OCI-LY1 (cell line): Measurements from ENCODE around the gene KIF25.

Experiments used
- H2AFZ ChIP-seq: fragments of 200-600 bp; sonication (generic), shearing (Covaris generic); 2 replicates; pipeline ENCODE4 v1.6.0; 2014; ENCODE audit warnings: antibody characterized with exemption, mild to moderate bottlenecking, low read length
- H3F3A ChIP-seq: fragments of 200-600 bp; sonication (generic), shearing (Covaris generic); 2 replicates; pipeline ENCODE4 v1.6.0; 2014; ENCODE audit warnings: mild to moderate bottlenecking, antibody characterized with exemption, low read length, moderate library complexity; ENCODE audit not compliant: insufficient read depth
- H3K27ac ChIP-seq: fragments of 200-600 bp; sonication (generic); 2 replicates; pipeline ENCODE4 v1.5.1; 2014; ENCODE audit warnings: low read length, mixed run types, mild to moderate bottlenecking, low read depth; ENCODE audit not compliant: poor library complexity, severe bottlenecking
- H3K27me3 ChIP-seq: fragments of 200-600 bp; sonication (generic); 2 replicates; pipeline ENCODE4 v1.6.0; 2014; ENCODE audit warnings: antibody characterized with exemption, mild to moderate bottlenecking, low read length, moderate library complexity; ENCODE audit not compliant: insufficient read depth
- H3K36me3 ChIP-seq: fragments of 200-600 bp; sonication (generic); 2 replicates; pipeline ENCODE4 v1.6.1; 2014; ENCODE audit warnings: mild to moderate bottlenecking, antibody characterized with exemption, low read length, moderate library complexity, mixed read lengths; ENCODE audit not compliant: insufficient read depth
- H3K4me1 ChIP-seq: fragments of 200-600 bp; sonication (generic); 2 replicates; pipeline ENCODE4 v1.5.1; 2014; ENCODE audit warnings: mild to moderate bottlenecking, low read length, moderate library complexity; ENCODE audit not compliant: insufficient read depth, severe bottlenecking
- H3K4me2 ChIP-seq: fragments of 200-600 bp; sonication (generic), shearing (Covaris generic); 2 replicates; pipeline ENCODE4 v1.6.1; 2014; ENCODE audit warnings: low read length
- H3K4me3 ChIP-seq: fragments of 200-600 bp; sonication (generic); 2 replicates; pipeline ENCODE4 v1.5.1; 2014; ENCODE audit warnings: low read length, low read depth, mild to moderate bottlenecking, mixed read lengths; ENCODE audit not compliant: poor library complexity, severe bottlenecking
- H3K79me2 ChIP-seq: fragments of 200-600 bp; shearing (Covaris generic); 2 replicates; pipeline ENCODE4 v1.6.1; 2016; ENCODE audit warnings: mixed run types, low read length, mixed read lengths; ENCODE audit not compliant: insufficient read depth
- H3K9ac ChIP-seq: fragments of 200-600 bp; sonication (generic), shearing (Covaris generic); 2 replicates; pipeline ENCODE4 v1.6.1; 2014; ENCODE audit warnings: mild to moderate bottlenecking, low read length, mixed read lengths
- H3K9me2 ChIP-seq: fragments of 200-600 bp; sonication (generic), shearing (Covaris generic); 2 replicates; pipeline ENCODE4 v1.6.1; 2014; ENCODE audit warnings: low read depth, mild to moderate bottlenecking, low read length, mixed read lengths
- H3K9me3 ChIP-seq: fragments of 200-600 bp; shearing (Covaris generic); 2 replicates; pipeline ENCODE4 v1.6.1; 2014; ENCODE audit warnings: low read length, mixed read lengths
- H4K20me1 ChIP-seq: fragments of 200-600 bp; sonication (generic), shearing (Covaris generic); 2 replicates; pipeline ENCODE4 v1.6.0; 2016; ENCODE audit warnings: mild to moderate bottlenecking, low read length; ENCODE audit not compliant: insufficient read depth
- EZH2 ChIP-seq: fragments of 200-600 bp; sonication (generic), shearing (Covaris generic); IDR thresholded peaks from 2 replicates; pipeline ENCODE4 v1.8.0; 2017; ENCODE audit warnings: borderline replicate concordance, mixed run types, mild to moderate bottlenecking, antibody characterized with exemption, low read length, moderate library complexity, mixed read lengths
- TF ChIP-seq, protein P1 (sequence below): fragments of 200-600 bp; sonication (generic), shearing (Covaris generic); IDR thresholded peaks from 2 replicates; pipeline ENCODE4 v1.5.1; 2017; ENCODE audit warnings: mild to moderate bottlenecking, antibody characterized with exemption, low read length, moderate library complexity, mixed read lengths

KIF25 gene

DNA sequence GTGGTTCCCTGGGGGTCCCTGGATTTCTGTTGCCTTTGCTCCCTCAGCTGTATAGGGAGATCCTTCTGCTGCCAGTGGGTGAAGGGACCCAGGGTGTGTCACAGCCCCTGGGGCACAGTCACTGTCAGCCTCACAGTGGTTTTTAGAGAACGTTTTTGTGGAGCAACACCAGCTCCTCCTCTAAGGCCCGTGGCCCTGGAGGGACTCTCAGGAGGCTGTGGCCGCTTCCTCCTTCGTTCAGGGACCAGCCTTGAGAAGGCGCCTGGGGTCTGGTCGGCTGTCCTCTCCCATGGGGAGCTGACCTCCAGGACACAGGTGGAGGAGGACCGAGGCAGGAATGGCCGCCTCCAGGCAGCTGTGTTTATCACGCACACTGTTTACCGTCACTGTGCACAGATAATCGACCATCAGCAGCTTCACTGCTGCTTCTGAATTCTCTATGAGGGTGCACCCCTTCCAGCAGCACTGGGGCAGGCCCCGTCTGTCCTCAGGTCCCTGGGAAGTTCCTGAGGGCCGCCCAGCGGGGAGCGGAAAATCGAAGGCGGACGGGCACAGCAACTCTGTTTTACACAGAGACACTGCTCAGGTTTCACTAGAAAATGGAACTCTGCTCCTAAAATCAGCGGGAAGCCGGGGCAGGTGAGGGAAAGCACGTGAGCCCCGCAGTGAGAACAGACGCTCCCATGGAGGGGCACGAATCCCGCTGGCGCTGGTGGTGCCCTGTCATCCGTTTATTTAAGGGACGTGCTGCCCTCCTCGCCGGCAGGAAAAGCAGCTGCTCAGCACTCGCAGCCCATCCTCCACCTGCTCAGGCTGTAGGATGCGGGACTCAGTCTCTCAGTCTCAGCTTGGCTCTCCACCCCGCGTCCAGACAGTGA is 92.0 kb downstream of the KIF25 start:
- TF ChIP-seq, protein P1, sequence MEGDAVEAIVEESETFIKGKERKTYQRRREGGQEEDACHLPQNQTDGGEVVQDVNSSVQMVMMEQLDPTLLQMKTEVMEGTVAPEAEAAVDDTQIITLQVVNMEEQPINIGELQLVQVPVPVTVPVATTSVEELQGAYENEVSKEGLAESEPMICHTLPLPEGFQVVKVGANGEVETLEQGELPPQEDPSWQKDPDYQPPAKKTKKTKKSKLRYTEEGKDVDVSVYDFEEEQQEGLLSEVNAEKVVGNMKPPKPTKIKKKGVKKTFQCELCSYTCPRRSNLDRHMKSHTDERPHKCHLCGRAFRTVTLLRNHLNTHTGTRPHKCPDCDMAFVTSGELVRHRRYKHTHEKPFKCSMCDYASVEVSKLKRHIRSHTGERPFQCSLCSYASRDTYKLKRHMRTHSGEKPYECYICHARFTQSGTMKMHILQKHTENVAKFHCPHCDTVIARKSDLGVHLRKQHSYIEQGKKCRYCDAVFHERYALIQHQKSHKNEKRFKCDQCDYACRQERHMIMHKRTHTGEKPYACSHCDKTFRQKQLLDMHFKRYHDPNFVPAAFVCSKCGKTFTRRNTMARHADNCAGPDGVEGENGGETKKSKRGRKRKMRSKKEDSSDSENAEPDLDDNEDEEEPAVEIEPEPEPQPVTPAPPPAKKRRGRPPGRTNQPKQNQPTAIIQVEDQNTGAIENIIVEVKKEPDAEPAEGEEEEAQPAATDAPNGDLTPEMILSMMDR = no peak
- no peak for TF ChIP-seq EZH2
- Histone ChIP-seq H3K9me2 (no peaks in the 10 kb centered on the region), H3K4me1 (no peaks in the 10 kb centered on the region), H3K79me2 (no peaks in the 10 kb centered on the region), H3K9me3 (no peaks in the 10 kb centered on the region), H3K4me2 (no peak overlapping the region), H3F3A (no peaks in the 10 kb centered on the region), H2AFZ (no peak overlapping the region), H3K36me3 (no peaks in the 10 kb centered on the region), H3K9ac (no peak overlapping the region), H3K27me3 (peaks cover 8% of the 10 kb centered on the region; the same call in 1 of the 2 replicates), H3K27ac (no peak overlapping the region), H3K4me3 (no peak overlapping the region), H4K20me1 (no peaks in the 10 kb centered on the region)

DNA sequence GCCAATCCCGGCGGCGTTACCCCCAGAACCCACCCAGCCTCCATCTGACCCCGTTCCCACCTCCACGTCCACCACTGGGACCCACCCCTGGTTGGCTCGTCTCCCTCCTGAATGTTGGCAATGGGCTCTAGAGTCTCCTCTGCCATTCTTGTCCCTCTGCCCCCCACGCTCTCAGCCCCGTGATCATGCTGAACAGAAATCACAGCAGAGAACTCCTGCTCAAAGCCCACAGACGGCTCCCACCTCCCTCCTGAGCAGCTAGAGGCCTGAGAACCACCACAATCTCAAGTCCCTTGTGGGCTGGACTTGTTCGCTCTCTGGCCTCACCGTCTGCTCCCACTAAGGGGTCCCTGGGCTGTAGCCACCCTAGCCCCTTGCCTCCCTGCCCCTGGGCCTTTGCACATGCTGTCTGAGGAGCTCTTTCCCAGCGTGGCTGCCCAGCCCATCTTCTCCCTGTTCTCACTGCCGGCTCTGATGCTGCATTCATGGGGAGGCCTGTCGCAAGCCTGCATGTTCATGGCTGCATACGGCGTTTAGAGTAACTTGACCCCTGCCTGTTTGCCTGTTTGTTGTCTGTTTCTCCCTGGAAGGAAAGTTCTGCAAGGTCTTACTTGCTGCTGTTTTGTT is 92.7 kb downstream of the KIF25 start:
- Histone ChIP-seq H3K9me2 (no peaks in the 10 kb centered on the region), H3K27ac (no peak overlapping the region), H3K36me3 (no peaks in the 10 kb centered on the region), H3K27me3 (peaks cover 8% of the 10 kb centered on the region; the same call in 1 of the 2 replicates), H4K20me1 (no peaks in the 10 kb centered on the region), H3F3A (no peaks in the 10 kb centered on the region), H2AFZ (no peak overlapping the region), H3K79me2 (no peaks in the 10 kb centered on the region), H3K4me3 (no peak overlapping the region), H3K4me1 (no peaks in the 10 kb centered on the region), H3K9ac (no peak overlapping the region), H3K9me3 (no peaks in the 10 kb centered on the region), H3K4me2 (no peak overlapping the region)
- no peak for TF ChIP-seq EZH2
- TF ChIP-seq, protein P1 = no peak

DNA sequence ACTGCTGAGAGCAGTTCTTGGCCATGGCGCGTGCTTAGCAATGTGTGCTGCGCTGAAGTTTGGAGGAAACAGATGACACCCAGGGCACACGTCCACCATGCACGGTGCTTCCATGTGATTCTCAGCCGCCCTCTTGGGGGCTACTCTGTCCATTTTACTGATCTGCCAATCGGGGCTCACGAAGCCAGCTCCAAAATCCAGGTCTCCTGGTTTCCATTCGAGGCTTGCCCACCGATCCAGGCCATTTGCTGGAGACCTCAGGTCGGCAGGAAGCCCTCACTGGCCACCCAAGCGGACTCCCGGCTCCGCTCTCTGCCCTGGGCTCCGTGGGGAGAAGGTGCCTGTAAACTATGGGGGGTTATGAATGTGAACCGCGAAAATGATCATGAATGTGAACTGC is 93.2 kb downstream of the KIF25 start:
- Histone ChIP-seq H3K79me2 (no peaks in the 10 kb centered on the region), H2AFZ (no peak overlapping the region), H3K4me2 (no peak overlapping the region), H3K27ac (no peak overlapping the region), H3K9me2 (no peaks in the 10 kb centered on the region), H3K4me1 (no peaks in the 10 kb centered on the region), H3K9me3 (no peaks in the 10 kb centered on the region), H3K4me3 (no peak overlapping the region), H3K36me3 (no peaks in the 10 kb centered on the region), H4K20me1 (no peaks in the 10 kb centered on the region), H3F3A (no peaks in the 10 kb centered on the region), H3K9ac (no peak overlapping the region), H3K27me3 (peaks cover 8% of the 10 kb centered on the region; the same call in 1 of the 2 replicates)
- TF ChIP-seq EZH2 = no peak
- TF ChIP-seq, protein P1 = no peak
